GM21390 (cell line): Measurements from ENCODE around the gene NMNAT3.

Source experiments
- ATAC-seq: cut with Tn5 transposase; IDR thresholded peaks from one replicate; pipeline ENCODE4 v1.9.1; 2021; ENCODE audit not compliant: unreplicated experiment

NMNAT3 gene

DNA sequence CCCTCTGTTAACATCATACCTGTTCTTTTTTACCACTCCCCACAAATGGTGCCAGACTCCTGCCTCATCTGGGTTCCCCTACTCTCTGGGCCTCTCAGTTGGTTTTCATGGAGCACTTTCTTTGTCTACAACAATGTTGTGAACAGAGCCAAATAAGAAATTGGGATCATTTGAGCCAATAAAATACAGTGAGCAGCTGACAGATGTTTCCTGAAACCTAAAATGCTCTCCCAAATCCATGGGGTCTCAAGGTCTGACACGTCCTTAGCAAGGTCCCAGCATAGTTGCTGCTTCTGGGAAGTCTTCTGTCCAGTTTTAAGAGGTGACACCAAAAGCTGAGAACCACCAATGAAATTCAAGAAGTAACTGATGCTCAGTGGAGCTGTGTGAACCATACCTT is 1.7 kb downstream of the NMNAT3 start:
- no peak for ATAC-seq

DNA sequence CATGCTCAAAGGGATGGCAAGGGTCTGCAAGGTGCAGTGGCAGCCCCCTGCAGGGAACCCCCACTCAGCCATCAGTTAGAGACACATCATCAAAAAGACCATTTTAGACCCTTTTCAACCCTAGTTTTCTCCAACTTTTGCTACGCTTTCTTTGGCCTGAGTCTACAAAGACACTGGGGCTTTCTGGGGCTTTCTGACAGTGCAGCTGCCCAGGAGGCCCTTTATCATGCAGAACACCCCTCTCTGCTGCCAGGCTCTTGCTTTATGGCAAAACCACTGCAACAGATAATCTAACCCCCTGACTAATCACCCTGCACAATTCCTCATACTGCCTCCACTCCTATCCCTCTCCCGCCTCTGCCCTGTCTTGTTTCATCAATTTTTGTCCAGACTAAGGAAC is 2.4 kb downstream of the NMNAT3 start:
- ATAC-seq, result no peak

DNA sequence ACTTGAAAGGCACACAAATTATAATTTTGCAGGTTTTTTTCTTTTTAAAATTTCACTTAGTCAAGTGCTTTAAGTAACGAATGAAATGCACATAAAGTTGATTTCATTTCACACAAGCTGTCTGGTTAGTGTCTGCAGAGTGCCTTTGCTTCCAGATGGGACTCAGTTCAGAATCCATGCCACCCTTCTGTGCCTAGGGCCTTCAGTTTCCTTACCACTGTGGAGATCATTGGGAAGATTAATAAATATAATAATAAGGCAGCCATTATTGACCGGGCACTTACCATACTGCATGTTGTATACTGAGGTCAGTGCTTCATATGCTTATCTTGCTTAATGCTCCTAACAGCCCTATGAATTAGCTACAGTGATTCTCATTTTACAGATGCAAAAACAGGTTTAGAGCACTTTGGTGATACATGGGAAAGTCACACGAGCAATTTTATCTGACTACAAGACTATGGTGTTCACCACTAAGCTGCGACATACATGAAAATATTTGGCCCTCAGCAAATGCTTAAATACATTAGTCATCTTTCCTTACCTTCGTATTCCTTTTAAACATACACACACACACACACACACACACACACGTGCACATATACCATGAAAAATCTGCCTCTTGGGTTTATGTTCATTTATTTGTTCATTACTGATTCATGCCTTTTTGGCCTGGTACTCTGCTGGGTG is 3.1 kb downstream of the NMNAT3 start:
- ATAC-seq, result no peak

DNA sequence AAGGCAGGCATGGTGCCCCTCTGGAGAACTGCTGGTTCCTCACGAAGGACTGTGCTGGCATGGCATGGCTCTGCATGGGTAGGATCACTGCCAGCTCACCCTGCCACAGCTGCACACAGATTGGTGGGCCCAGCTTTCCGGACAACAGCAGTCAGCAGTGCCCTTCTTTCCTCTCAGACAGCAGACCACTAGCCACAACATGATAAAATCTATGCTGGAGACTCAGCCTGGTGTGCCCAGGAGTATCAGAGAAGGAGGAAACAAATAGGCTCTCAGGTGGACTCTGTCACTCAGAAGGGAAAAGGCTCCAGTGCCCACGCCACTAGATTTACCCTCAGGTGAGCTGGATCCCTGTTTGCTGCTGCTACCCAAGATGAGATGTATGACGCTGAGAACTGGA is 4.9 kb downstream of the NMNAT3 start:
- ATAC-seq, result no peak

DNA sequence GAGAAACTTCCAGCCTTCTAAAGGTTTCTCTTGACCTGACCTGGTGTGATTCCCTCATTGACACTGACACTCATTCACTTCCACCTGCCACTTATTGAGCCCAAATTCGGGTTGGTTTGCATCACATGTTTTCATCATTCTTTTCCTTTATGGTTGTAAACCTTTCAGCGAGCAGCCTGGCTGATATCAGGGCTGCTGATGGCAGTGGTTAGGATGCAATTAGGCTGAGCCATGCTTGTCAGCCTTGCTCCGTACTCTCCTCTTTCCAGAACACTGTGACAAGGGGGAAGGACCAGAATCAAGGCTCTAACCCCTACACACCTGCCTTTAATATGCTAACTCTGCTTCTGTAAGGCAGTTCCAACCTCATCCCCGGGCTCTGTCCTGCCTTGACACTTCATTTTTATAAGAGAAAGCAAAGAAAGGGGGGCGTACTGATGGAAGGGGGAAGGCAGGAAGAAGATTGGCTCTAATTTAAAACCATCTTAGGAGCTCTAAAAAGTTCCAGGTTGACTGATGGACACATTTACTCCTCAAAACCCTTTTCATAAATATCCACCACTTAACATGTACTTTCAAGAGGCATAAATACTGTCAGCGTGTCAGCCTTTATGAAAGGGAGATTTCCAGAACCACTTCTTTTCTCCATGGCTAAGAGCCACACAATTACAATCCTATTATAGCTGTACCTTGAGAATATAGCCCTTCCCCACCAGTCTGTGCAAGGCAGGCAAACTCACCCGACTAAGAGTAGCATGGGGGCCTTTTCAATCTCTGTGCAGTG is 5.7 kb downstream of the NMNAT3 start:
- no peak for ATAC-seq

DNA sequence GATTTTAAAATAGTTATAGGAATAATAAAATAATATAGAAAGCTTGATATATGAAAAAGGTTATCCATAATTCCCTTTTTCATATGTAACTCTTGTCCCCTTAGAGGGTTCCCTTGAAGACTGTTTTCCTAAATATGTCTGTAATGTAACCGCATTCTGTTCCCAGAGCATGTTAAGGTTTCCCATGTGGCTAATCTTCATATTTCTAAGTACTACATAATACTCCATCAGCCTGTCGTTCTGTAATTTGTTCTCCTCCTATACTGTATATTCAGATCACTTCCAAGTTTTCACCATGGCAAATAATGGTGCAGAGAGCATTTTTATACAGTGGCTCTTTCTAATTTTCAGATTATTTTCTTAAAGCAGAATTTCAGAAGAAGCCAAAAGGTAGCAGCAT is 6.7 kb downstream of the NMNAT3 start:
- ATAC-seq, result no peak

DNA sequence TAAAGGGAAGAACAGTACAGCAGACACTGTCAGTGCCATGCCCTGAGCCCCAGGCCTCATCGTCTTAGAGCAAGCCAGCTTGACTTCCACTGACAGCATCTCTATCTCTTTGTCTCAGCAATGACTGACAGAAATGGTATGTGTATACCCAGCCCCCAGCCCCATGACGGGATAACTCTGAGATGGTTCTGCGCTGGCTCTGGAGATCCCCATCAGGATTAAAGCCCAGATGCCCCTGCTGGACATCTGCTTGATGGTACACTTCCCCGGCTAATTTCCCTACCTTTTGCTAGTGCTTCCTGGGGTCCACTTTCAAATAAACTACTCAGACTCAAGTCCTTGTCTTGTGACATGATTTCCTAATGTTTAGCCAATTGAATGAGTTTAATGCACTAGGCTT is 7.6 kb downstream of the NMNAT3 start:
- no peak for ATAC-seq

DNA sequence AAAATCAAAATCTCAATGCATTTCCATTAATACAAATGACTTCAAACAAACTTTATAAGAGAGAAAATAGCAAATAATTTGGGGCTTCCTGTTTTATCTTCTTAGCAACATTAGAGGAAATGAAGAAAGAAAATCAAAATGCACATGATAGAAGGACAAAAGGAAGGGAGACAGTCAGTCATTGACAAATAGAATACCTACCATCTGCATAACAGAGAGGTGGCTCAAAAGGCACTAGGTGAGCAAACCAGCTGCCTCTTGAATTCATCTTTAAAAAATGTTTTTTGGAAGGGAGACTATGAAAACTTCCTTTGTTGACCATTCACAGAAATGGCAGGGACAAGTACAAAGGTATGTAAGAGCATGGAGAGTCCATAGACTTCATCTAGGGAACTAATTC is 9.4 kb downstream of the NMNAT3 start:
- no peak for ATAC-seq

DNA sequence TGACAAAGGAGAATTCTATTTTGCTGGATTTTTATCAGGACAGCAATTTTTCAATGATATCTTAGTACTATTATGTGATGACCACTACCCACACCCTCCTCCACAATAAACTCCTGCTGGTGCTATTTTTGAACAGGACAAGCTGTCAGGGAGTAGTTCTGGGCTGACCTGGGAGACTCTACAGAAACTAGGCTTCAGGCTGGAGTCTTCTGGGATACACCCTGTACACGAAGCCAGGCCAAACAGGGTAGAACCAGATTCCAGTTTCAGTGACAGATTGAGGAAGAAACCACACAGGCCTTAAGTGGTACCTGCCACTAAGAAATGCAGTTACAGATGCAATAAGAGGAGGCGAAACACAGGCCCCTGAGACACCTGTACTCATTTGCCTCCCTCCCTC is 12.8 kb downstream of the NMNAT3 start:
- ATAC-seq, result no peak

DNA sequence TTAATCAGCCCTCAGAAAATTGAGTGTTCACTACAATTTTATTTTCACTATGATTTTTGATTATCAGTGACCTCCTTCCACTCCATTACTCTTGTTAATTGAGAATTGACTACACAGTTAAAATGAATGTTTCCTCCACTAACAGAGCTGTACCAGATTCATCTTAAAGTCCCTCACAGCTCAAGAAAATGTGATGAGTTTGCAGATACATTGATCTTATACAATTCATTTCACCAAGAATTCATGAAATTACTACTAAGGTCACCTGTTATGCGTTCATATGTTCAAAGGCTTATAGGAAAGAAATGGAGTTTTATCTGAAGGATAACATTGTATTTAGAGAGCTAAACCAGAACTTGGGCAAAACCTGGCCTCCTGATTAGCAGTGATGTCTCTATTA is 17.5 kb downstream of the NMNAT3 start:
- ATAC-seq, result no peak

DNA sequence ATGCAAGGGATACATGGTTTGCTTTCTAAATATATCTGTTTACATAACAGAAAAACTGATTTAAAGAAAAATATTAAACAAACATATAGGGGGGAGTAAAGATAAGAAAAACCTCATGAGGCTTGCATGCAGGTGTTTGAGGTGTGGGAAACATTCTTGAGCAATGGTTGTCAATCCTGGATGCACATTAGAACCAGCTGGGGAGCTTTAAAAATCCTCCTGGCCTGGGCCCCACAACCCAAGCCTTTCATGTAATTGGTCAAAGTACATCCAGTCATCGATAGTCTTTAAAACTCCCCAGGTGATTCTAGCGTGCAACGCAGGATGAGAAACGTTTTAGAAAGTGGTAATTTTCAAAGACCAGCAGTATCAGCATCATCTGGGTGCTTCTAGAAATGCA is 18.3 kb downstream of the NMNAT3 start:
- no peak for ATAC-seq

DNA sequence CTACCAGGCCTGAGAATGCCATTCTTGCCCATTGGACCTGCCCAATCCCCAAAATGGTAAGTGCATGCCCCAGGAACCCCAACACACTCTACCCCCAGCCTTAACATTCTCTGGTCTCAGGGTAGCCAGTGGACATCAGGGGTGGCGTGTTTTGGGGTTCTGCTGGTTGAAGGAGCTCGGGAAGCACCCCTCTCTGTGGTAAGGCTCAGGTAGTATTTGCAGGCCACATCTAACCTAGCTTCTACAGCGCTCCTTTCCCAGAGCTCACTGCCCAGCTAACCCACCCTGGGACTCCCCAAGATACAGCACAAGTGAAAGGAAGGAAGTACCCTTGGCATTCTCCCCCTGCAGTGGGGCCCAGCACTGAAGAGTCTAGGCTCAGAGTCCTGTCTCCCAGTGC is 19.8 kb downstream of the NMNAT3 start:
- ATAC-seq, result no peak

DNA sequence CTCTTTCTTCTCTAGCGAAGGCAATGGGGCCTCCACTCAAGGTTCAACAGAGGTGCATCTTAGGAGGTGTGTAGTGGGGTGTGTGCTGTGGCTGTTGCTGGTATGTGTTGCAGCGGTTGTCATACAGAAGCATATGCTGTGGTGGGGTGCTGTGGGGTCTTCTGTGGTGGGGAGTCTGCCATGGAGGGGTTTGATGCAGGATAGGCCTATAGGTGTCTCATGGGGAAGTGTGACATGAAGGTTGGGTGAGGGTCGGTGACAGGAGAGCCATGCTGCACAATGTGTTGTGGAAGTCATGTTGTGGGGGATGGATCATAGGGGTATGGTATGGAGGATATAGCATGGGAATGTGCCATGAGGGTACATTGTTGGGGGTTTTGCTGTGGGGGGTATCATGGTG is 20.3 kb downstream of the NMNAT3 start:
- no peak for ATAC-seq

DNA sequence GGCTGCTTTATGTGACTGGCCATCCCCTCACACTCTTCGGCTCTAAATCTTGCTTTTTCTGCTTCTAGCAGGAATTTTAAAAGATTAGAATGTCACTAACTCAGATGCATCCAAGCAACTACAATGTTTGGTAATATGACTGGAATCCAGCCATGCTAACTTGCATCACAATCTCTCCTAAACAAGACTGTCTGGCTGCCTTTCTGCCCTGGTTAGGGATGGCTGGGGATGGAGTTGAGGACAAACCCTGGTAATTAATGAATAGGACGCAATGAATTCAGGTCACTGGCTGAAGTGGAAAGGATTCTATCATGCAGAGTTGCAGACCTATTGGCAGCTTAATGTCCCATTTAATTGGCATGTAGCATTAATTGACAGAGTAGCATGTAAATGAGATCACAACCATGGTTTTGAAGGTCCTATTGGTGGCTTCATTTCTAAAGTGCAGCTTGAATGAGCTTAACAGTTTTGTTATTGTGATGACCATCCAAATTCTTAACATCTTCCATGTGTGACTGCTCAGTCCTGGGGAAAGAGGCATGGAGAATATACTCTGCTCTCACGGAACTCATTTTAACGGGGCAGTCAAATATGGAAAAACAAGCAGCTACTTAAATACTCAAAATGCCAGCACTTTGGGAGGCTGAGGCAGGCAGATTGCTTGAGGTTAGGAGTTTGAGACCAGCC is 21.7 kb downstream of the NMNAT3 start:
- no peak for ATAC-seq

DNA sequence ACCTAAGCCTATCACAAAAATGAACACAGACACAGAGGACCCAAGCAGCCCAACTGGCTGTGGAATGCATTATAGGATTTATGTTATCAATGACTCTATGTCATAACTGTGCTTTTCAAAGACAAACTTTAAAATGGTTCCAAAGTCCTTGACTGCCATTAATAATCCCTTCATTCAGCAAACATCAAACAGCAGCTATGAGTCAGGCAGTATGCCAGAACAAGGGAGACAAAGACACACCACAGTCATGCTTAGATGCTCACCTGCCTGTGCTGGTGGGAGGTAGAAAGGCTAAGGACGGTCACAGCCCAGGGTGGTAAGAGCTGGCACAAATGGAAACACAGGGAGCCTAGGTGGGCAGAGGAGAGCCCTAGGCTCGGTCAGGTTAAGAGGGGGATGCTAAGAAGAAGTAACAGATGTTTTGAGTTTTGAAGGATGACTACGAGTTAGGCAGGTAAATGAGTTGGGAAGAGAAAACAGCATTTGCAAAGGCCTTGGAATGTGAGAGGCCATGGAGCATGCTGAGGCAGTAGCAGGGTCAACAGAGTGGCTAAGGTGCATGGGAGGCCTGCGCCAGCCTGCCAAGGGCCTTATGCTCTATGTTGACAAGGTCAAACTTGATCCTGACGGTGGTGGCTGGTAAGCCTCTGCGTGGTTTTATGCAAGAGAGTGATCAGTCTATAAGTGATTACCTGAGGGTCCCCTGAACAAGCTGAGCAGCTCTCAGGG is 23.0 kb downstream of the NMNAT3 start:
- ATAC-seq, result no peak

DNA sequence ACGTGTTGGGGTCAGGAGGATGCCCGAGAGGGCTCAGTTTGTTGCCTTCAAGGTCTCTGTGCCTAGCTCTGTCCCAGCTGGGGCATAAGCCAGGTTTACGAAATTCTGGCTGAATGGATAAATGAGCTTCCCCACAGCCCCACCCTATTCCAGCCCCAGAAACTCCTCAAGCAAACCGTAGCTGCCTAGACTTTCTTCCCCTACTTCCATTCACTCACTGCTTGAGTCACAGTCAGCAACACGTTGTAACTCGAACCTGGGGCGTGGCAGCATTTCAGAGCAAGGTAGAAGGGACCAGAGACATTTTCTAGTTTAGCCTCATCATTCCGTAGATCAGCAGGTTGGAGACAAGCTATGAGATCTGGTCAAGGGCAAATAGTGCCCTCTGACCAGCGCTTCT is 24.2 kb downstream of the NMNAT3 start:
- no peak for ATAC-seq

DNA sequence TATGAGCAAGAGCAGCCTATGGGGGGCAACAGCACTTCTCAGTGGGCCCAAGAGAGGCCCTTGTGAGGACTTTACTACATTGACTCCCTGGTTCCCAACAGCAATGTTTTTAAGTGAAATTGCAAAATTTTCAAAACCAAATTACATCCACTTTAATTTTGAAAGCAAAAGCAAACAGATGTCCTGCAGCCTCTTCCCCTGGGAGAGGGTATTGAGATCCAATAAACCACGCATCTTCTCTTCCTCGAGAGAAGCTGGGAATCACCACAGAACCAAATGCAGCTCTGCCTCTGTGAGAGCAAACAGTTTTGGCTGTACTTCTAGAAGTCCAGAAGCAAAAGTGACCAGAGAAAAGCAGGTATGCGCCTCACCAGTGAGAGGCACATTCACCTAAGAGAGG is 25.2 kb downstream of the NMNAT3 start:
- ATAC-seq, result no peak

DNA sequence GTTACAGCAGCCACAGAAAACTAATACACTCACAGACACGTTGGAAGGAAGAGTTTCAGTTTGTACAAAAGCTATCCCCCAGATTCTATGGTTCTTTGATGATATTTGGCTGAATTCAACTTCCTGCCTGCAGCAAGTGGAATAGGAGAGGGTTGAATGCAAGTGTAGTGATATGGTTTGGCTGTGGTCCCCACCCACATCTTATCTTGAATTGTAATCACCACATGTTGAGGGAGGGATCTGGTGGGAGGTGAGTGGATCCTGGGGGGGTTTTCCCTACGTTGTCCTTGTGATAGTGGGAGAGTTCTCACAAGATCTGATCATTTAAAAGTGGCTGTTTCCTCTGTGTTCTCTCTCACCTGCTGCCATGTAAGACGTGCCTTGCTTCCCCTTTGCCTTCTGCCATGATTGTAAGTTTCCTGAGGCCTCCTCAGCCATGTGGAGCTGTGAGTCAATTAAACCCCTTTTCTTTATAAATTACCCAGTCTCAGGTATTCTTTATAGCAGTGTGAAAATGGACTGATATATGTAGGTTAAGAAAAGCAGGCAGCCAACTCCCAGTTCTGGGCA is 29.8 kb downstream of the NMNAT3 start:
- ATAC-seq, result no peak

DNA sequence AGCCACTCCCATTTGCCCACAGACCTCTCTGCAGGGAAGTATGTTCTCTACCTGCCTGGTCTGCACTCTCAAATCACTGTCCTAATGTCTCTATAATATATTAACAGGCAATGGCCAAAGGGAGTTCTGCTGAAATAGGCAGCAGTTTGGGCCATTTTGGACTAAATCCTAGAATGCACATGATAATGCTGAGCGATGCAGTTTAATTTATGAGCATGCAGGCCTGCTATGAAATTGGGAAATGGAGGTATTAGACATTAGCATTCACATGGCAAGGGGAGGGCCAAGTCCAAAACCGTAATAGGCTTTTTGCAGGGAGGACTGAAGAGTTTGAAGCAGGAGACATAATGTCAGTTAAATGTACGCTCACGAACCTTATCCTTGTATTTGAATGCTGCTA is 31.3 kb downstream of the NMNAT3 start:
- no peak for ATAC-seq

DNA sequence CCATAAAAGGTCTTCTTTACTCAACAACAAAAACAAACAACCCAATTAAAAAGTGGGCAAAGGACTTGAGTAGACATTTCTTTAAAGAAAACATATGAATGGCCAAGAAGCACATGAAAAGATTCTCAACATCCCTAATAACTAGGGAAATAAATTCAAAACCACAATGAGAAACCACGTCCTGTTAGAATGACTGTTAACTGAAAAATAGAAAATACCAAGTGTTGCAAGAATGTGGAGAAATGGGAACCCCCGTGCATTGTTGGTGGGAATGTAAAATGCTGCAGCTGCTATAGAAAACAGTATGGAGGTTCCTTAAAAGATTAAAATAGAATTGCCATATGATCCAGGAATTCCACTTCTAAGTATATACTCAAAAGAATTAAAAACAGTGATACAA is 34.8 kb downstream of the NMNAT3 start:
- no peak for ATAC-seq

DNA sequence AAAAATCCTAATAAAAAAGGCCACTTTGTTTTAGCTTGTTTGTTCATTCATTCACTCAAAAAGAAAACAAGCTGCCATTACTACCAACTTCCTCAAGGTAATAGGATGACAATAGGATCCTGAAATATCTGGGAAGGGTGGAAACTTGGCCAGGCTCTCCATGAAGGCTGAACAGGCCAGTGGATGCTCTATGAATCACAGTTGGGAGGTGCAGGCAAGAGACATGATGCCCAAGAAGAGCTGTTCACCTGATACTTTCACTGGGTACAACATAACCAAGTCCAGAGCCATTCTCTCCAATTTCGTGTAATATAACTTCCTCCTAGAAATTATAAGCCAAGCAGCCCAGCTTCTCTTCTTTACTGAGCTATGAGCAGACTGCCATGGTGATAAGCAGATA is 37.3 kb downstream of the NMNAT3 start:
- no peak for ATAC-seq
